Activated CD8-positive, alpha-beta memory T cell treated with anti-CD3 and anti-CD28 coated beads for 36 hours (primary cell): Measurements from ENCODE around the gene PRMT9. TPM values are rescaled to one million over a fixed set of nuclear protein-coding genes. Genes with fewer than 3 reads are reported as not detected.

Experiments
- CTCF ChIA-PET: fragments of 350-600 bp; sonication (Branson Sonifier 250); formaldehyde crosslinking; loops from one replicate; lab custom pipeline; 2021; ENCODE audit warnings: antibody characterized with exemption; lab: Charles Lee
- POLR2A ChIA-PET: fragments of 350-600 bp; sonication (Branson Sonifier 250); formaldehyde crosslinking; loops from one replicate; lab custom pipeline; 2021; ENCODE audit warnings: antibody characterized with exemption; lab: Charles Lee
- total RNA-seq, 2 experiments: library from RNA; stranded (reverse); gene quantifications; one replicate each; pipeline ENCODE4 v1.2.3, GENCODE V29; 2021

Gene PRMT9
- total RNA-seq, 2 experiments from 2014 or later, result 6.2 to 6.3 TPM

GRCh38 chr4:147633113-147633512 lies 50.9 kb downstream of the PRMT9 start:
- CTCF ChIA-PET, result interaction anchor here (2.5 kb wide), 1 partner anchor 234 kb away, joined by 6 read pairs; no protein-coding TSS in a partner anchor

DNA sequence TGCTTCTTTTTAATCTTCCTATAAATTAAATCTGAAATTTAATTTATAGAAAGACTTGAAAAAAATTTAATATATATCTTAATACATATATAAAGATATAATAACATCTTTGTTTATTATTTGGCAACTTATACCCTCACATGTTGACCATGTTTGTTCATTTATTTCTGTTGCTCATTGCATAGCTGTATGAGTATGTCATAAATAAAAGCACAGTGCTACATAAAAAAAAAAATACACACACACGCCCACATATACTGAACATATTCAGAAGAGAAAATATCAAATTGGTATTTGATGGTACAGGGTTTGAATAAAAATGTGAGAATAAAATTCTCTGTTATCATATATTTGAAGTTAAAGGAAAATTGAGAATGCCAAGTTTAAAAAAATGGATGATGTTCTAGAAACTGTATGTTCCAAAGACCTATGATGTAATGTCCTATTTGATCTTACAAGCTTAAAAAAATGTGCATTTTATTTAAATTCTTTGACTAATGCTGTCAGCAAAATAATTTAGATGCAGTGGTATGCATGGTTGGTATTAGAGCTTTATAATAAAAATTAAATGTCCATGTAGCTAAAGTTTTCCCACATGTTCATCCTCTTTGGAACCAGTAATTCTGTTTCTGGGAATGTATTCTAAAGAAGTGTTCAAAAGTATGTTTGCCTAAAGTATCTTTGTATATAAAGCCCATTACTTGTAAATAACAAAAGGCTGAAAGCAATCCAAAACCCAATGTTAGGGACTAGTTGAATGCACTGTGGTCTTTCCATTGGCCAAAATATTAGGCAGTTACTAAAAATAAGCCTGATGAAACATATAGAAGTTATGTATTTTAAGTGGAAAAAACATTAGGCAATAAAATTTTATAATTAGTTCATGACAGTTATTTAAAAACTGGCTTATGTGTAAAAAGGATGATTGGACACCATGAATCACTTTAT lies 53.9 kb downstream of the PRMT9 start:
- CTCF ChIA-PET, result no interaction called here
- POLR2A ChIA-PET, result no interaction called here

More at GRCh38 chr4:147633113-147633512, 50.9 kb downstream of the PRMT9 start:
- POLR2A ChIA-PET, result no interaction called here

GRCh38 chr4:147628415-147628814 lies 55.5 kb downstream of the PRMT9 start:
- ChIA-PET POLR2A (no interaction called here), CTCF (no interaction called here)

- CTCF ChIA-PET, result no interaction called here
- POLR2A ChIA-PET, result no interaction called here
Measured at GRCh38 chr4:147626903-147627302, 57.1 kb downstream of the PRMT9 start.

GRCh38 chr4:147625733-147626132 lies 58.2 kb downstream of the PRMT9 start:
- ChIA-PET POLR2A (no interaction called here), CTCF (no interaction called here)

DNA sequence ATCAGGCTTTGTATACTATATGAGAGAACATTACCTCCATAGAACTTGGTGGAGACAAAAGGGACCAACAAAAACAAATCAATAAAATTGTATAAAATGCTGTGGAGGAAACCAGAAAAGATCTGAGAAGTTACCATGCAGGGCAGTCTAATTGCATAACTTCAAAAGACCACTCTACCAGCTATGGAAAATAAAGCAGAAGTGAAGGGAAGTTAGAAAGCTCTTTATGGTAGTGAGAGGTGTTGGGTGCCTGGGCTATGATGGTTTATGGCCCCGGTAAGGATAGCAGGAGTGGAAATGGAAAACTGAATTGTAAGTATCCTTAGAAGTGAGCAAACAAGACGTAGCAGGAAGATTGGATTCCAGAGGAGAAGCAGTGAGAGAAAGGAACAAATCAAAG lies 63.6 kb downstream of the PRMT9 start:
- POLR2A ChIA-PET, result no interaction called here
- CTCF ChIA-PET, result no interaction called here

DNA sequence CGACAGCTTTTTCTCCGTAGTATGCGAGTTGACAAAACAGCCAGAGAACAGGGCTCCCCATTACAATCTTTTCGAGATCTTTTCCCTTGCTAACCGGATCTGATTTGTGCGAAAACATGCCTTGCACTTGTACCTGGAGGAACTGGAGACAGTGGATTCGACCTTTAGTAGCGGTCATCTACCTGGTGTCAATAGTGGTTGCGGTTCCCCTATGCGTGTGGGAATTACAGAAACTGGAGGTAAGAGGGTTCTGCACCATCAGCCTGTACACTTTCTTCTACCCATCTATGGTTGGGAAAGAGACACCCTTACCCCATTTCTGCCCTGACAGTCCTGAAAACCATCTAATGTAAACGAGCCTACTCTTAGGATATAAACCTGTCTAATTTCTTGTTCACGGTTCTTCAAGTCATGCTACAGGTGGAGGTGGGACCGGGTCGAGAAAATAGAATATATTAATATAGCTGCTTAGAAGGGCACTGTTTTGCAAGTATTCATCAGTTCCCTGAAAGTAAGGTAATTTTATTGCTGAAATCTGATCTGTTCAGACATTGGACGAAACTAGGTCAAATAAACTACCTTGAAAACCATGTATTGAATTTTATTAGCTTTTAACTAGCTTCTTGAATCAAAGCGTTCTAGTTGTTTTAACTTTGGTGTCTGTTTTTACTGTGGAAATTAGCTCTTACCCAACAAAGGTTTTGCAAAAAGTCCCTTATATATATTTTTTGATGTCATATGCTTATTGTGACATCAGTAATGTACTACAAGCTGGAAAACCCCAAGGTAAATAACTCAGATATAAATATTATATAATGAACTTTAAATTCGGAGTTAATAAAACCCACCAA lies 65.9 kb downstream of the PRMT9 start:
- POLR2A ChIA-PET, result interaction anchor here (0.6 to 3.0 kb wide), 4 partner anchors 66 to 427 kb away, joined by 3 to 17 read pairs (median 6); partner anchors contain the start of genes ARHGAP10 and PRMT9

GRCh38 chr4:147617173-147617840 lies 66.7 kb downstream of the PRMT9 start, which contains the start of gene TMEM184C:
TMEM184C (plus strand) TSS chr4:147617397; CDS start chr4:147617957, 560 bp downstream.
- ChIA-PET POLR2A (interaction anchor here (0.6 to 3.0 kb wide), 4 partner anchors 67 to 435 kb away, joined by 3 to 17 read pairs (median 6); partner anchors contain the start of genes ARHGAP10 and PRMT9), CTCF (interaction anchor here (0.8 to 2.2 kb wide), 6 partner anchors 27 to 249 kb away, joined by 3 to 8 read pairs (median 3); no protein-coding TSS in a partner anchor)

More for the DNA sequence above, 65.9 kb downstream of the PRMT9 start:
- CTCF ChIA-PET, result interaction anchor here (1.1 to 2.2 kb wide), 4 partner anchors 28 to 249 kb away, joined by 3 to 8 read pairs (median 3); no protein-coding TSS in a partner anchor

DNA sequence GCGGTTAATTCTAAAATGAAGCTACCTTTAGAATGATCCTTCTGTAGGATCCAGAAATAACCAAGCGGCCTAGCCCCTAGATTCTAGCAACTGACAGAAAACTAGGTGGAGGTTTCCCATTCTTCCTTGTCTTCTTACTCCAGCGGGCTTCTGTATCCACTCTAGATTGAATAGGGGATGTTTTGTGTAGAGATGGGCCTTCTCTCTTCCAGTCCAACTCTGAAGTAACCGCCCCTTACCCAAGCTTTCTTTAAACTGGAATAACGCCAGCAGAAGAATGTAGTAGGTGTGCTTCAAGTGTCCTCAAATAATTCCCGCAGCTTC lies 67.2 kb downstream of the PRMT9 start:
- POLR2A ChIA-PET, result interaction anchor here (0.6 to 3.0 kb wide), 4 partner anchors 67 to 436 kb away, joined by 3 to 17 read pairs (median 6); partner anchors contain the start of genes ARHGAP10 and PRMT9
- CTCF ChIA-PET, result interaction anchor here (0.8 to 2.2 kb wide), 6 partner anchors 27 to 250 kb away, joined by 3 to 8 read pairs (median 3); no protein-coding TSS in a partner anchor

DNA sequence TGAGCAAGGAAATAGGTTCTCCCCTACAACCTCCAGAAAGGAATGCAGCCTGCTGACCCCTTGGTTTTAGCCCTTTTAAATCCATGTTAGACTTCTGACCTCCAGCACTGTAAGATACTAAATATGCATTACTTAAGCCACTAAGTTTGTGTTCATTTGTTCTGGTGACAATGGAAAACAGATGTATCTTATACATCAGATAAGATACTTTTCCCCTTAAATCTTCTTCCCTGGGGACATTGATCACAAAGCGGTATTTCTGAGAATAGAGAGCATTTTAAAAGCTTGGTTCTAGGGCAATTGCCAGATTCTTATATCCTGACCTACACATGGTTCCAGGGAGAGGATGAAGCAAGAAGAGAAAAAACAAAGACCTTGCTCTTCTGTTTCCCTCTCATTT lies 73.3 kb downstream of the PRMT9 start:
- POLR2A ChIA-PET, result no interaction called here
- CTCF ChIA-PET, result no interaction called here

GRCh38 chr4:147607471-147607870 lies 76.5 kb downstream of the PRMT9 start:
- POLR2A ChIA-PET, result no interaction called here
- CTCF ChIA-PET, result no interaction called here

DNA sequence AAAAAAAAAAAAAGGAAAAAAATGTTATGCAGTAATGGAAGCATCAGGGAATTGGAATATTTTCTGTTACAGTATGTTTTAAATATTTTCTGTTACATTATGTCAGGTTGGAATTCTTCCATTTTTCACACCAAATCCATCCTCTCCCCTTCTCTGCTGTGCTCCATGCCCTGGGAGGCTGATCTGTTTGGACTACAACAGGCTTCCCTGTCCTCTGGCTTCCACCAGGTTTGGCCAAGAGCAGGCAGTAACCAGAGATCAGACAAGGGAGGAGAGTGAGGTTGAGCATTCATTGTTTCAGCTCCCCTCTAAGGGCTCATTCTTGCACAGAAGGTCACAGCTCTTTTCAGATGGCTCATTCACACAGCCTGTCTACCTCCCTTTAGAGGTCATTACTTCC lies 78.5 kb downstream of the PRMT9 start:
- ChIA-PET POLR2A (no interaction called here), CTCF (no interaction called here)

DNA sequence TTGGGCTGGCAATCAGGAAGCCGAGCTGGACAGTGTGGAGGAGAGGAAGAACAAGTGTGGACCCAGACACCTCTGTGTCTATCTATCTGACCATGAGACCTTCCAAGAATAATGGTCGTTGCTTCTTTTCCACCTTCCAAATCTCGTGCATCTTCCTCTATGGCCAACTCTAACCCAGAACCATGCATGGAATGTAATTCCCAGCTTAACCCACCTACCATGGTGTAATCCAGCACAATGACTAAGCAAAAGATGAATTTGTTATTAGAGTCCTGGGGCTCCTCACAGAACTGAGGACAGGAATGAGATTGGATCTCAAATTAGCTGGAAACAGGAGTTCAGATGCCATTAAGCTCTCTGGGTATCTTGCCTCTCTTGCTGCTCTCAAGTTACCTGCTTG lies 84.2 kb downstream of the PRMT9 start:
- ChIA-PET CTCF (interaction anchor here (1.3 kb wide), 1 partner anchor 267 kb away, joined by 4 read pairs; no protein-coding TSS in a partner anchor), POLR2A (no interaction called here)

DNA sequence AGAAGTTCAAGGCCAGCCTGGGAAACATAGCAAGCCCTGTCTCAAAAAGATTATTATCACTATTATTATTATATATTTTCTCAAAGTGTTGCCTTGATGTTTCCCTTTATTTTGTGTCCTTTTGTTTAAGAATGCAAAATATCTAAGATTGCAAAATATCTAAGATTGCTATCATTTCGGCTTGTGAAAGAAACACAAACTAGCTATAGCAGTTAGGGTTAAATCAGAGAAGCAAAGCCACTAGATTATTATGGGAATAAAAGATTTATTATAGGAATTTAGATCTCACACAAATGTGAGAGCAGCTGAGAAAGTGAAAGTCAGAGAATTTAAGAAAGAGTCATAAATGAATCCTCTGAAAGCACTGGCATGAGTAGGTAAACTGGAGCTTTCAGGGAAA lies 84.8 kb downstream of the PRMT9 start:
- POLR2A ChIA-PET, result no interaction called here
- CTCF ChIA-PET, result interaction anchor here (1.3 kb wide), 1 partner anchor 268 kb away, joined by 4 read pairs; no protein-coding TSS in a partner anchor

GRCh38 chr4:147597561-147597960 lies 86.4 kb downstream of the PRMT9 start:
- CTCF ChIA-PET, result no interaction called here
- POLR2A ChIA-PET, result no interaction called here

- ChIA-PET POLR2A (no interaction called here), CTCF (no interaction called here)
Measured at GRCh38 chr4:147596981-147597380, 87.0 kb downstream of the PRMT9 start.

DNA sequence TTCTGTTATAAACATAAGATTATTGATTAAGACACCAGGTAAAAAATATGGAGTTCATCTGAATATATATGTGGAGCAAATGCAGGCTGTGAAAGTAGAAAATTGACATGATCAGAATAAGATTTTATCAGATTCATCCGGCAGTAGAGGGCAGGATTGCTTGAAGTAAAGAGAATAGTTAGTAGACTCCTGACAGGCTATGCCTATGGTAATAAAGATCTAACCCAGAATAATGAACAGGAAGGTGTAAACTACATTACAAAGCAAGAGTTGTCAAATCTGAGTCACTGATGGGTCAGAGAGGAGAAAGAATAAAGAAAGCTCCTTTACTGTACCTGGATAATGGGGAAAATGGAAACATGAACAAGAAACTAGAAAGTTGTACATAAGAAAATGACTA lies 87.6 kb downstream of the PRMT9 start:
- POLR2A ChIA-PET, result no interaction called here

DNA sequence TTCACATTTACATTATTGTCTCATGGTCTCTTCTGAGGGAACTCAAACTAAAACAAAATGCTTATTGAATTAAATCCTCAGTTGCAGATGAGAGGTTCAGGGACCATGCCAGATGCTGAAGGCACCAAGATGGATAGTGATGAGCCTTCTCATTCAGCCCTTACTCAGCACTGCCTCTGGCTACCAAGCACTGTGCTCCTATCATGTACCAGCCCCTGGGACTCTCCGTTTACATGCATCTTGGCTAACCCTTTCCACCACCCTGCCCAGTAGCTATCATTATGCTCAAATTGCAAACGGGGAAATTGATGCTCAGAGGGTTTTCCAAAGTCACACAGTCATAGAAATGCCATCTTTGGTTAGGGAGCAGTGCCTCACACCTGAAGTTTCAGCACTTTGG lies 89.4 kb downstream of the PRMT9 start:
- CTCF ChIA-PET, result interaction anchor here (0.7 kb wide), 1 partner anchor 293 kb away, joined by 4 read pairs; no protein-coding TSS in a partner anchor
- POLR2A ChIA-PET, result no interaction called here

More for the DNA sequence above, 87.6 kb downstream of the PRMT9 start:
- CTCF ChIA-PET, result no interaction called here

DNA sequence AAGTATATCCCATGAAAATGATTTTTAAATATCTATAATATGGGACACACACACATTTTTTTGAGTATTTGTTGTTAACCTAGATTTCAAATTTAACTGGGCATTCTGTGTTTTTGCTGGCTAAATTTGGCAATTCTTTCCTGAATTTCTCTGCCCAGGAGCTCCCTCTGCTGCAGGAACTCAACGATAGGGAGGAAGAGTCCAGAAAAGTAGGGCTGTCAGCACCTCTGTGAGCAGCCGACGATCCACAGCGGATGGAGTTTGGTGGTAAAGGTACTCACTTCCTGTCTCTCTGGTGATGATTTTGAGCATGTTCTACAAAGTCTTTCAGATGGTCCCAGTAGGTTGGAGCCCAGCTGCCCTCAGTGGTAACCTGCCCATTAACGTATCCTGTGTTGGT lies 89.9 kb downstream of the PRMT9 start:
- ChIA-PET POLR2A (no interaction called here), CTCF (no interaction called here)
